Keratinocyte (primary cell): ENCODE results near the gene TPK1. TPM values are rescaled to one million over a fixed set of nuclear protein-coding genes. Genes with fewer than 3 reads are reported as not detected.

Experiments
- DNase-seq: peaks from one replicate; pipeline ENCODE4 v3.0.0-alpha.2; 2011; ENCODE audit warnings: low read depth, missing footprints, low spot score
- FAIRE-seq: peaks from 2 replicates; lab custom pipeline; 2011; peaks lifted over from hg19 to GRCh38; lab: Jason Lieb, UNC
- H2AFZ ChIP-seq: 2 replicates; pipeline ENCODE4 v1.6.0; 2012; ENCODE audit warnings: low read length, control low read depth, inconsistent platforms; ENCODE audit not compliant: control insufficient read depth
- H3K27ac ChIP-seq: 2 replicates; pipeline ENCODE4 v1.5.1; 2011; ENCODE audit warnings: low read length; ENCODE audit not compliant: control insufficient read depth, insufficient read depth
- H3K27me3 ChIP-seq: 3 replicates; pipeline ENCODE4 v1.6.0; 2011; ENCODE audit warnings: low read length; ENCODE audit not compliant: control insufficient read depth, insufficient read depth; ENCODE audit errors: extremely low read depth
- H3K36me3 ChIP-seq, 2 experiments: 2 replicates in 1 of 2; 3 replicates in 1 of 2; pipeline ENCODE4 v1.5.1; 2011; ENCODE audit warnings: low read length in 2 of 2, mild to moderate bottlenecking in 1 of 2; ENCODE audit not compliant: control insufficient read depth in 2 of 2, insufficient read depth in 2 of 2; ENCODE audit errors: extremely low read depth in 1 of 2
- H3K4me1 ChIP-seq: 3 replicates; pipeline ENCODE4 v1.5.1; 2011; ENCODE audit warnings: low read length; ENCODE audit not compliant: control insufficient read depth, insufficient read depth; ENCODE audit errors: extremely low read depth
- H3K4me2 ChIP-seq: 3 replicates; pipeline ENCODE4 v1.6.0; 2011; ENCODE audit warnings: low read depth, low read length; ENCODE audit not compliant: control insufficient read depth, insufficient read depth; ENCODE audit errors: extremely low read depth
- H3K4me3 ChIP-seq, 3 experiments: fragments of 200-600 bp in 1 of 3; sonication (generic) in 1 of 3; 2 replicates in 2 of 3; 3 replicates in 1 of 3; pipeline ENCODE4 v1.5.1; 2011 to 2016; ENCODE audit warnings: low read length in 3 of 3, mild to moderate bottlenecking in 3 of 3, control low read depth in 2 of 3, inconsistent platforms in 1 of 3, low read depth in 1 of 3, mixed read lengths in 1 of 3, mixed run types in 1 of 3, moderate library complexity in 1 of 3; ENCODE audit not compliant: control insufficient read depth in 2 of 3, insufficient read depth in 2 of 3; ENCODE audit errors: extremely low read depth in 1 of 3
- H3K79me2 ChIP-seq: 2 replicates; pipeline ENCODE4 v1.6.0; 2012; ENCODE audit warnings: low read length; ENCODE audit not compliant: control insufficient read depth, insufficient read depth
- H3K9ac ChIP-seq: 3 replicates; pipeline ENCODE4 v1.6.0; 2011; ENCODE audit warnings: low read length; ENCODE audit not compliant: control insufficient read depth, insufficient read depth; ENCODE audit errors: extremely low read depth
- H3K9me1 ChIP-seq: 3 replicates; pipeline ENCODE4 v1.6.0; 2011; ENCODE audit warnings: low read length; ENCODE audit not compliant: control insufficient read depth, insufficient read depth; ENCODE audit errors: extremely low read depth
- H3K9me3 ChIP-seq: 2 replicates; pipeline ENCODE4 v1.5.1; 2012; ENCODE audit warnings: low read depth, low read length; ENCODE audit not compliant: control insufficient read depth
- H4K20me1 ChIP-seq: 3 replicates; pipeline ENCODE4 v1.6.0; 2011; ENCODE audit warnings: low read length; ENCODE audit not compliant: control insufficient read depth, insufficient read depth; ENCODE audit errors: extremely low read depth
- CTCF ChIP-seq, 3 experiments: IDR thresholded peaks in 1 of 3; conservative IDR thresholded peaks in 1 of 3; optimal IDR thresholded peaks in 1 of 3; 2 replicates in 2 of 3; 3 replicates in 1 of 3; pipeline versions ENCODE3 to v1.5.1; 2011; ENCODE audit warnings: low read length in 3 of 3, mild to moderate bottlenecking in 3 of 3, moderate library complexity in 2 of 3, control low read depth in 1 of 3, inconsistent platforms in 1 of 3; ENCODE audit not compliant: insufficient read depth in 2 of 3; ENCODE audit errors: extremely low read depth in 1 of 3
- EZH2 ChIP-seq: IDR thresholded peaks from one replicate; pipeline ENCODE4 v1.6.1; 2012; ENCODE audit warnings: inconsistent platforms, mild to moderate bottlenecking, low read length, moderate library complexity
- dilution Hi-C: fragments of 300-500 bp; cut with MboI; formaldehyde crosslinking; loops from one replicate; pipeline ENCODE4 v1.7.0; 2020; ENCODE audit warnings: low sequenced_read_pairs; ENCODE audit not compliant: extremely low pct_ligation_motif_present
- polyA plus RNA-seq, 5 experiments: library from polyadenylated mRNA; depleted of rRNA in 3 of 5; stranded (reverse) in 3 of 5; stranded (forward) in 1 of 5; unstranded in 1 of 5; fragments of >200 nt; gene quantifications; 1 replicate in 1 of 5; 2 replicates in 3 of 5; 3 replicates in 1 of 5; pipeline versions ENCODE4 v1.2.1 to v1.2.3, GENCODE V29; 2011 to 2012; ENCODE audit warnings: missing spikeins in 2 of 5, low read depth in 1 of 5, low replicate concordance in 1 of 5

The TPK1 gene
- polyA plus RNA-seq, 1 donor (not counting 4 experiments of a cell fraction or from before 2014, with no cell fraction given) = 1.9 TPM

DNA sequence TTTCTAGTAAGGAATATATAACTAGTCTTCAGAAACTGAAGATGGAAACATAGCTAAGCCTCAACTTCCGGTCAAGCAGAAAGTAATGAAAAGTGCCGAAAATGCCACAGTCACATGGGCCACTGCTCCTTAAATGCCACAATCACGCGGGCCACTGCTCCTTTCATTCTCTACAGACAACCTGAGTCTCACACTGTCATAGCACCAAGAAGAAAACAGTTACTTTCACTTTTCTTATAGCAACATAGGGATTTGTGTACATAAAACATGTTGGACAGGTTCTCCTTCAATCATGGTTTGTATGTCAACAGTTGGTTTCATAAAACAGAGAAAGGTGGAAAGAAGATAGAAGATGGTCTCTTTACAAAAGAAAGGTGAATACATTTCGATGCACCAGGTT, 383.8 kb downstream of the TPK1 start:
- H3K4me2 ChIP-seq = no peak overlapping the region
- DNase-seq (no peak), FAIRE-seq (no peak)
- dilution Hi-C loops = no loop called here
- H4K20me1 ChIP-seq = no peaks in the 10 kb centered on the region
- H3K9me3 ChIP-seq = no peaks in the 10 kb centered on the region
- H3K79me2 ChIP-seq = no peaks in the 10 kb centered on the region
- no peaks in the 10 kb centered on the region for H3K9me1 ChIP-seq
- no peak overlapping the region for H3K9ac ChIP-seq
- no peaks in the 10 kb centered on the region for H3K36me3 ChIP-seq
- H3K27ac ChIP-seq = no peak overlapping the region
- TF ChIP-seq CTCF (optimal IDR thresholded peaks at IDR 0.05 in 1 of 3, IDR thresholded peaks at IDR 0.05 in 1 of 3, conservative IDR thresholded peaks at IDR 0.05 in 1 of 3; ENCODE audit: extremely low read depth in 1 of 3, insufficient read depth in 2 of 3, low read length in 3 of 3) (no peak), EZH2 (no peak)
- H3K4me3 ChIP-seq = no peak overlapping the region
- no peaks in the 10 kb centered on the region for H3K4me1 ChIP-seq
- no peak overlapping the region for H2AFZ ChIP-seq
- H3K27me3 ChIP-seq = no peaks in the 10 kb centered on the region

GRCh38 chr7:144445590-144445989, 390.3 kb downstream of the TPK1 start:
- H3K4me3 ChIP-seq = no peak overlapping the region
- H3K4me1 ChIP-seq = no peaks in the 10 kb centered on the region
- no peaks in the 10 kb centered on the region for H3K9me3 ChIP-seq
- H2AFZ ChIP-seq = no peak overlapping the region
- no peak overlapping the region for H3K9ac ChIP-seq
- no peak overlapping the region for H3K4me2 ChIP-seq
- no peaks in the 10 kb centered on the region for H3K9me1 ChIP-seq
- no peaks in the 10 kb centered on the region for H3K79me2 ChIP-seq
- TF ChIP-seq EZH2 (no peak), CTCF (optimal IDR thresholded peaks at IDR 0.05 in 1 of 3, IDR thresholded peaks at IDR 0.05 in 1 of 3, conservative IDR thresholded peaks at IDR 0.05 in 1 of 3; ENCODE audit: extremely low read depth in 1 of 3, insufficient read depth in 2 of 3, low read length in 3 of 3) (no peak)
- H3K27ac ChIP-seq = no peak overlapping the region
- no peaks in the 10 kb centered on the region for H3K27me3 ChIP-seq
- H4K20me1 ChIP-seq = no peaks in the 10 kb centered on the region
- FAIRE-seq (no peak), DNase-seq (no peak)
- dilution Hi-C loops = no loop called here
- H3K36me3 ChIP-seq = no peaks in the 10 kb centered on the region
